Naive B cell (primary cell): ENCODE data around the gene GABRR3. TPM values are rescaled to one million over a fixed set of nuclear protein-coding genes. Genes with fewer than 3 reads are reported as not detected.

Experiments
- ATAC-seq, 2 donors: fragments of 150-1000 bp; cut with Tn5 transposase; 2 replicates each; pipeline ENCODE4 v1.10.0; 2021; ENCODE audit warnings: low read depth in 2 of 2, mild to moderate bottlenecking in 2 of 2, moderate library complexity in 2 of 2
- DNase-seq: peaks from one replicate; pipeline ENCODE4 v3.0.0; 2022
- H3K27ac Mint-ChIP-seq, 6 donors: one replicate each; pipeline ENCODE4 v1.8.0; 2020 to 2022; ENCODE audit warnings: mild to moderate bottlenecking in 6 of 6, mixed read lengths in 6 of 6, moderate library complexity in 5 of 6, inconsistent platforms in 2 of 6
- H3K27me3 Mint-ChIP-seq, 3 donors: one replicate each; pipeline ENCODE4 v1.8.0; 2021 to 2022; ENCODE audit warnings: mixed read lengths in 3 of 3, mild to moderate bottlenecking in 1 of 3
- H3K36me3 Mint-ChIP-seq, 2 donors: one replicate each; pipeline ENCODE4 v1.8.0; 2020 to 2022; ENCODE audit warnings: mixed read lengths in 2 of 2, inconsistent platforms in 1 of 2, mild to moderate bottlenecking in 1 of 2
- H3K4me1 Mint-ChIP-seq, 3 donors: one replicate each; pipeline ENCODE4 v1.8.0; 2020 to 2022; ENCODE audit warnings: mixed read lengths in 3 of 3, inconsistent platforms in 1 of 3, mild to moderate bottlenecking in 1 of 3, moderate library complexity in 1 of 3
- H3K4me3 Mint-ChIP-seq, 8 donors: one replicate each; pipeline ENCODE4 v1.8.0; 2020 to 2022; ENCODE audit warnings: mild to moderate bottlenecking in 8 of 8, mixed read lengths in 8 of 8, moderate library complexity in 8 of 8, inconsistent platforms in 2 of 8
- H3K9me3 Mint-ChIP-seq, 7 donors: one replicate each; pipeline ENCODE4 v1.8.0; 2020 to 2022; ENCODE audit warnings: mixed read lengths in 7 of 7, mild to moderate bottlenecking in 5 of 7, inconsistent platforms in 2 of 7, moderate library complexity in 1 of 7
- polyA plus RNA-seq, 6 donors: library from polyadenylated mRNA; unstranded; fragments of 300-500 nt; fragmentation: Illumina TruSeq; gene quantifications; one replicate each; pipeline ENCODE4 v1.2.3, GENCODE V29; 2021; ENCODE audit warnings: low read depth in 6 of 6

Gene GABRR3
- polyA plus RNA-seq, 6 donors from 2014 or later: not detected

DNA sequence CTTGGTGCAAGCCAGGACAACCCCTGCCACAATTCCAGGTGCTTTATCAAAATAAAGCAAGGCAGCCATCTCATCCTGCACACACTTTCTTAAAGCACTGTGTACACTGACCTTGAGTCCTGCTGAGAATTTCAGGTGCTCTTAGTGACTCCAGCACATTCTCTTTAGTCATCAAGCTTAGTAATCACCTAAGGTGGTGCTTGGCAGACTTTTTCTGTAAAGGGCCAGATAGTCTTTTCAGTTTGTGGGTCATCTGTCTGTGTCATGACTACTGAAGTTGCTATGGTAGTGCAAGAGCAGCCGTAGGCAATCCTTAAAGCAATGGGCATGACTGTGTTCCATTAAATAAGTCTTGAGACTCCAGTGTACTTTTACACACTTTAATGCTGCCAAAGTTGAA is 99.3 kb downstream of the GABRR3 start:
- no peak overlapping the region for H3K4me3 Mint-ChIP-seq
- peaks cover 6 to 7% of the 10 kb centered on the region in 2 donors for H3K36me3 Mint-ChIP-seq
- H3K27me3 Mint-ChIP-seq: peaks cover 0 to 2% (median 0%) of the 10 kb centered on the region in 3 donors
- ATAC-seq: no peak
- H3K9me3 Mint-ChIP-seq: peaks cover 0 to 3% (median 0%) of the 10 kb centered on the region in 7 donors
- H3K27ac Mint-ChIP-seq: peak overlapping the region in 1 of 6 donors; percentile 8
- H3K4me1 Mint-ChIP-seq: no peaks in the 10 kb centered on the region
- no peak for DNase-seq

Other genes with a start within 250 kb of the GABRR3 start
- gene CRYBG3, start 213.3 kb downstream of the GABRR3 start, polyA plus RNA-seq: 1 to 10 TPM in 4 of 6 donors, under 1 TPM in 2; 0.76 to 2.9 (median 1.5) TPM
- gene RIOX2, start 62.9 kb downstream of the GABRR3 start, polyA plus RNA-seq: 10 to 100 TPM; 20.4 to 34.6 (median 27.2) TPM
- gene OR5AC2, start 51.9 kb upstream of the GABRR3 start, polyA plus RNA-seq: not detected
- not detected for gene OR5H1, start 95.4 kb upstream of the GABRR3 start, polyA plus RNA-seq
- gene OR5H14, start 112.2 kb upstream of the GABRR3 start, polyA plus RNA-seq: not detected
- gene OR5H15, start 131.4 kb upstream of the GABRR3 start, polyA plus RNA-seq: not detected
- not detected for gene OR5H6, start 228.9 kb upstream of the GABRR3 start, polyA plus RNA-seq
- not detected for gene OR5H2, start 247.2 kb upstream of the GABRR3 start, polyA plus RNA-seq